WERI-Rb-1 (cell line): Measurements from ENCODE around the gene ANKLE1.

Experiments used
- DNase-seq: peaks from one replicate; pipeline ENCODE4 v3.0.0-alpha.2; 2020
- H3K27ac ChIP-seq: fragments of 250-450 bp; sonication (Bioruptor Pico); 2 replicates; pipeline ENCODE4 v1.5.1; 2020; ENCODE audit warnings: mild to moderate bottlenecking, moderate library complexity
- H3K27me3 ChIP-seq: fragments of 250-450 bp; sonication (Bioruptor Pico); 2 replicates; pipeline ENCODE4 v1.5.1; 2021; ENCODE audit warnings: mild to moderate bottlenecking, low read depth, moderate library complexity; ENCODE audit not compliant: insufficient read depth, severe bottlenecking
- H3K36me3 ChIP-seq: fragments of 250-450 bp; sonication (Bioruptor Pico); 2 replicates; pipeline ENCODE4 v1.5.1; 2020; ENCODE audit warnings: mild to moderate bottlenecking, moderate library complexity
- H3K4me3 ChIP-seq: 2 replicates; pipeline ENCODE4 v1.5.1; 2011; ENCODE audit warnings: low read depth, mild to moderate bottlenecking, control low read depth, low read length
- H3K9me3 ChIP-seq: fragments of 250-450 bp; sonication (Bioruptor Pico); 2 replicates; pipeline ENCODE4 v1.5.1; 2021; ENCODE audit warnings: mild to moderate bottlenecking, moderate library complexity; ENCODE audit not compliant: severe bottlenecking
- TF ChIP-seq, protein P1 (sequence below): IDR thresholded peaks from 2 replicates; pipeline ENCODE4 v1.5.1; 2011; ENCODE audit warnings: low read depth, mild to moderate bottlenecking, control low read depth, inconsistent platforms, low read length

The ANKLE1 gene

DNA sequence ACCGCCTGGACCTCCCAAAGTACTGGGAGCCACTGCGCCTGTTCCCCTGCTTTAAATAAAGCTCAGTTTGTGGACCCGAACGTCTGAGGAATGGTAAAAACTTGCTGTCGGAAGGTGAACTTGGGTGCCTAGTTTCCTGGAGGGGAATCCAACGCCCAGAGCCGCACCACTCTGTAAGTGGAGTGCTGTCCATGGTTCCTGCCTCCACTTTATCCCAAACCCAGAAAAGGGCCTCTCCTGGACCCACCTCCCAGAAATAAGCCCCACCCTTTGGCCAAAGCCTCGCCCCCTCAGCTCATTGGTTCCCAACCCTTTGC lies 50.6 kb downstream of the ANKLE1 start:
- no peak overlapping the region for H3K27ac ChIP-seq
- no peaks in the 10 kb centered on the region for H3K27me3 ChIP-seq
- no peak for DNase-seq
- no peaks in the 10 kb centered on the region for H3K9me3 ChIP-seq
- TF ChIP-seq, protein P1, sequence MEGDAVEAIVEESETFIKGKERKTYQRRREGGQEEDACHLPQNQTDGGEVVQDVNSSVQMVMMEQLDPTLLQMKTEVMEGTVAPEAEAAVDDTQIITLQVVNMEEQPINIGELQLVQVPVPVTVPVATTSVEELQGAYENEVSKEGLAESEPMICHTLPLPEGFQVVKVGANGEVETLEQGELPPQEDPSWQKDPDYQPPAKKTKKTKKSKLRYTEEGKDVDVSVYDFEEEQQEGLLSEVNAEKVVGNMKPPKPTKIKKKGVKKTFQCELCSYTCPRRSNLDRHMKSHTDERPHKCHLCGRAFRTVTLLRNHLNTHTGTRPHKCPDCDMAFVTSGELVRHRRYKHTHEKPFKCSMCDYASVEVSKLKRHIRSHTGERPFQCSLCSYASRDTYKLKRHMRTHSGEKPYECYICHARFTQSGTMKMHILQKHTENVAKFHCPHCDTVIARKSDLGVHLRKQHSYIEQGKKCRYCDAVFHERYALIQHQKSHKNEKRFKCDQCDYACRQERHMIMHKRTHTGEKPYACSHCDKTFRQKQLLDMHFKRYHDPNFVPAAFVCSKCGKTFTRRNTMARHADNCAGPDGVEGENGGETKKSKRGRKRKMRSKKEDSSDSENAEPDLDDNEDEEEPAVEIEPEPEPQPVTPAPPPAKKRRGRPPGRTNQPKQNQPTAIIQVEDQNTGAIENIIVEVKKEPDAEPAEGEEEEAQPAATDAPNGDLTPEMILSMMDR = no peak
- H3K4me3 ChIP-seq = no peak overlapping the region
- H3K36me3 ChIP-seq = peaks cover 24% of the 10 kb centered on the region

DNA sequence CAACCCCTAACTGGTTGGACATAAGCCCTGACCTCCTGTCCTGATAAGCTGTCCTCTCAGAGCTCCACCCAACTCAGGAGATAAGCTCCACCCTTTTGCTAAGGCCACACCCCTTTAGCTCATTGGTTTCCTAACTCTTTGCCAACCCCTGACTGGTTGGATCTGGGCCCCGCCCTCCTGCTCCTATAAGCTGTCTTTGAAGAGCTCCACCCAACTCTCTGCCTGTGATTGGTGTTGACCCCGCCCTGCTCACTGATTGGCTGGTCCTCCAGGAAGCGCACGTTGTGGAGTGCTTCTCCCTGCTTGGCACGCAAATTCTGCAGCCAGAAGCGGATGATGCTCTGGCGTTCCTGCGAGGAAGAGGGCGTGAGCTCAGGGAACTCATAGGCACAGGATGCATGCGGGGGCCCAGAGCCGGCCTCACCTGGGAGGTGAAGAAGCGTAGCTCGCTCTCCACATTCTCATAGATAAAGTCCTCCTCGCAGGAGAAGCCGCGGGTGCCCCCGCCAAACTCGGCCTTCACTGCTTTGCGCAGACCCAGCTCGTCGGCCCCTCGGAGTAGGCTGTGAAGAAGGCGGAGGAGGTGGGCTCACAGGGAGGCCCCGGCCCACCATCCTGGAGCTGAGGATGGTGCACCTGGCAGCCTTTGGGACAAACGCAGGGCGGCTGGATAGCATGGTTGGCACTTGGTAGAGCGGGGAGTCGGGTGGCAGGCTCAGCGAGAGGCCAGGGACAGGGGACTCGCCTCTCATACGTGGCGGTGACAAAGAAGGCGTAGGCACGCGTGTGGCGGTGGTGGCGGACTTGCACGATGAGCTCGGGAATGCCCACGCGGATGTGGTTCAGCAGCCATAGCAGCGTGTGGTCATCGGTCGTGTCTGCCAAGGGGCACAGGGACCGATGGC lies 51.2 kb downstream of the ANKLE1 start:
- TF ChIP-seq, protein P1 = no peak
- H3K27ac ChIP-seq = no peak overlapping the region

DNA sequence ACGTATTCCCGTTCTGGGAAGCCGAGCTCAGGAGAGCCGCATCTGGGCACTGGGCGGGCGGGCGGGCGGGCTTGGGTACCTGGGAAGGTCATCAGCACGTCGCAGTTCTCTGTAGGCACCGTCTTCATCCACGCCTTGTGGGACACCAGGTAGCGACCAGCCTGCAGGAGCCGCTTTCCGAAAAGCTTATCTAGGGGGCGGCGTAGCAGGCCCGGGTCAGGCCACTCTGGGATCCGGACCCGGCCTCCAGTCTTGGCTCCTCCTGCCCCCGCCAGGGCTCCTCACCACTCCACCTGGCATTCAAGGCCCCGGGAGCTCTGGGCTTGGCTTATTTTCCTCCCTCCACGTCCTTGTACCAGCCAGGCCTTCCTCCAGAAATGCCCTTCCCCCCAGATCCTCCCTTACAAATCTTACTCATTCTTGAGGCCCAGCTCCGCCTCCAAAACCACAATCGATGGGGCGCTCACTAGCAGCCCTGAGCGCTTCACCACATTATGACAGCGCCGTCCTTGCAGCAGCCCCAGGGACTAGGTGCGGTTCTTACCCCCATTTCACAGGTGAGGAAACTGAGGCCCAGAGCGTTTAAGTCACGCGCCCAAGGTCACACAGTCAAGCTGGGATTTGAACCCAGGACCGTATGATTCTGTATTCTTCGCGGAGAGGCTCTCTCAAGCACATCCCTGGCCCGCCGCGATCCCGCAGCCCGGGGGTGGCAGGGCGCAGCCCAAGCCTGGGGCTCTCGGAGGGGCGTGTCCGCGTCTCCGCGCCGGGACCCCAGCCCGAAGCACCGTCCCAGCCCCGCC lies 52.1 kb downstream of the ANKLE1 start:
- peaks cover 25% of the 10 kb centered on the region for H3K36me3 ChIP-seq
- peak overlapping the region; percentile 95 for H3K27ac ChIP-seq
- DNase-seq = no peak
- H3K4me3 ChIP-seq = peak overlapping the region; percentile 77
- H3K9me3 ChIP-seq = no peaks in the 10 kb centered on the region
- H3K27me3 ChIP-seq = no peaks in the 10 kb centered on the region
- TF ChIP-seq, protein P1 = no peak

More for the DNA sequence above, 51.2 kb downstream of the ANKLE1 start:
- peaks cover 20% of the 10 kb centered on the region for H3K36me3 ChIP-seq
- peak; percentile 75 for DNase-seq
- H3K27me3 ChIP-seq = no peaks in the 10 kb centered on the region
- no peaks in the 10 kb centered on the region for H3K9me3 ChIP-seq
- H3K4me3 ChIP-seq = no peak overlapping the region

DNA sequence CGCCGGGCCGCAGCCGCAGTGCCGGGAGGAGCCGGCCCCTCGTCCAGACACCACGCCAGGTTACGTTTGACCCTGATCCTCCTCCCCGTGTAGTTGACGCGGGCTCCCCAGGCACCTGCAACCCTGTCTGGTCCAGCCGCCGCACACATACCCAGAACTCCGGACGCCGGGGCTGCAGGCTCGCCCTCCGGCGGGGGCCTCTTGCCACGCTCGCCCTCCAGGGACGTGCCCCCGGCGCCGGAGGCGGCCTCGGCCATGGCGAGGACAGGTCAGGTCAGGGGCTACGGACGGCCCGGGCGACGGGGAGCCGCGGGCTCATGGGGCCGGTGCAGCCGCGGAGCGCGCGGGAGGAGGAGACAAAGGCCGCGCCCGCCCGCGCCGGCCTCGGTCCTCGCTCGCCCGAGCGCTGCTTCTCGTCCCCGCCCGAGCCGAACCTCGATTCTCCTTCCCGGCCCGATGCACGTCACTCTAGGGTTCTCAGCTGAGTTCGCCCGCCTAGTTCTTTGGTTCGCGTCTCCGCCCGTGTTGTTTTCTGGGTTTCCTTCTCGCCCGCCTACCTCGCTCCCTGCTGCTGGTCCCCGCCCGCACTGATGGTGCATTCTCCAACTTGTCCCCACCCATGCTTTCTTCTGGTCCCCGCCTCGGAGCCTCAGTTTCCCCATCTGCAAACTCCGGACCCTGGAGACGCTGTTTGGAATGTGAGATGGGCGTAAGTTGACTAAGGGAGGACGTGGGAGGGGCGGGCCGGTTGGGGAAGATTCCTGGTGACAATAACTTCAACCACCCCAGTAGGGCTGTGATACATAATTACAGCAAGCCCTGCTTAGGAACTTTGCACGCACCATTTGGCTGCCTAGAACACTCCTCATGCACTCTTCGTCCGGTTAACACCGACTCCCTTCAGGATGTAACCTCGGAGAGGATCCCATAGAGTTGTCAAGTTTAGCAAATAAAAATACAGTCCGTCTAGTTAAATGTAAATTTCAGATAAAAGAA lies 53.0 kb downstream of the ANKLE1 start, which contains the start of gene ANO8:
Gene ANO8, minus strand, starts transcription at position 442 of the 996 bp plus-strand sequence. Its CDS starts 185 bp downstream, at position 257.
- TF ChIP-seq, protein P1 = no peak
- Histone ChIP-seq H3K4me3 (peak within 1 kb of the TSS; percentile 77), H3K27ac (peak within 1 kb of the TSS; percentile 95), H3K27me3 (no peaks in the 10 kb centered on the region), H3K36me3 (peaks cover 27% of the 10 kb centered on the region), H3K9me3 (no peaks in the 10 kb centered on the region)
- peak; percentile 99 for DNase-seq

DNA sequence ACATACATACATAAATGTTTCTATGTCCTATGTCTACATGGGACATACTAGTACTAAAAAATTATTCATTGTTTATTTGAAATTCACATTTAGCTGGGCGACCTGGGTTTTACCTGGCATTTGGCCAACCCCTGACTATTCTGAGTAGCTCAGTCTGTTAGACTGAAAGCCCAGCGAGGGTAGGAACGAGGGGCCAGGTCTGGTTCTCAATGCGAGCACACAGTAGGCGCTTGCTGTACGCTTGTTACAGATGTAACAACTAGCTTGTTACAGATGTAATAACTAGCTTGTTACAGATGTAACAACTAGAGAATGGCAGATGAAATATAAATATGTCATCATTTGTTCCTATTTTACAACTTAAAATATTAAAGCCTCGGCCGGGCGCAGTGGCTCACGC lies 53.9 kb downstream of the ANKLE1 start:
- no peak overlapping the region for H3K27ac ChIP-seq
- TF ChIP-seq, protein P1 = no peak
- H3K9me3 ChIP-seq = no peaks in the 10 kb centered on the region
- no peak overlapping the region for H3K4me3 ChIP-seq
- no peaks in the 10 kb centered on the region for H3K27me3 ChIP-seq
- no peak for DNase-seq
- H3K36me3 ChIP-seq = peaks cover 26% of the 10 kb centered on the region
